AG08395 (cell line): Measurements from ENCODE around the gene CELSR3.

Source experiments
- DNase-seq: peaks from one replicate; pipeline ENCODE4 v3.0.0; 2012; ENCODE audit warnings: mixed read lengths, low spot score

Gene CELSR3

GRCh38 chr3:48662753-48663488, at the start of gene CELSR3:
TSS of gene CELSR3 (minus strand) at chr3:48662886. CDS start at chr3:48662634, 252 bp downstream.
- DNase-seq: peak; percentile 80

- no peak for DNase-seq
Observed at GRCh38 chr3:48711727-48712126, 49.0 kb upstream of the CELSR3 start.

- DNase-seq: no peak
Observed at GRCh38 chr3:48709051-48709461, 46.4 kb upstream of the CELSR3 start.

- DNase-seq: peak; percentile 37
Observed at GRCh38 chr3:48708481-48708889, 45.8 kb upstream of the CELSR3 start.

- no peak for DNase-seq
Observed at GRCh38 chr3:48707157-48707556, 44.5 kb upstream of the CELSR3 start.

- no peak for DNase-seq
Observed at GRCh38 chr3:48702320-48702920, 39.7 kb upstream of the CELSR3 start.

- DNase-seq: no peak
Observed at GRCh38 chr3:48700731-48701405, 38.2 kb upstream of the CELSR3 start.

GRCh38 chr3:48698891-48699290, 36.2 kb upstream of the CELSR3 start:
- DNase-seq: no peak

GRCh38 chr3:48697952-48698351, 35.3 kb upstream of the CELSR3 start:
- DNase-seq: no peak

GRCh38 chr3:48696601-48697000, 33.9 kb upstream of the CELSR3 start:
- DNase-seq: no peak

GRCh38 chr3:48696156-48696555, 33.5 kb upstream of the CELSR3 start:
- DNase-seq: no peak

- peak; percentile 73 for DNase-seq
Observed at GRCh38 chr3:48695393-48695753, 32.7 kb upstream of the CELSR3 start.

- peak; percentile 87 for DNase-seq
Observed at GRCh38 chr3:48694610-48695392, 32.1 kb upstream of the CELSR3 start.

- DNase-seq: no peak
Observed at GRCh38 chr3:48693826-48694225, 31.1 kb upstream of the CELSR3 start.

GRCh38 chr3:48692551-48692950, 29.9 kb upstream of the CELSR3 start:
- DNase-seq: no peak

GRCh38 chr3:48690846-48691458, 28.3 kb upstream of the CELSR3 start:
- DNase-seq: no peak

GRCh38 chr3:48689384-48689783, 26.7 kb upstream of the CELSR3 start:
- DNase-seq: no peak

GRCh38 chr3:48688737-48689075, 26.0 kb upstream of the CELSR3 start:
- no peak for DNase-seq

- no peak for DNase-seq
Observed at GRCh38 chr3:48688032-48688736, 25.5 kb upstream of the CELSR3 start.

- no peak for DNase-seq
Observed at GRCh38 chr3:48687220-48687678, 24.6 kb upstream of the CELSR3 start.

- DNase-seq: no peak
Observed at GRCh38 chr3:48686538-48687219, 24.0 kb upstream of the CELSR3 start.
